Measurements from ENCODE around the gene VPS4B. TPM values are rescaled to one million over a fixed set of nuclear protein-coding genes. Genes with fewer than 3 reads are reported as not detected.
A peak's percentile ranks its signal among the peaks of the same experiment; 100 is the strongest.

The VPS4B gene
- total and polyA plus RNA-seq, 5 donors from 2014 or later = 54.2 to 93.3 (median 67.2) TPM

- H3K36me3 Mint-ChIP-seq = no peaks in the 10 kb centered on the region
Measured at GRCh38 chr18:63443829-63444228, 21.6 kb upstream of the VPS4B start.

GRCh38 chr18:63440881-63441280 lies 18.6 kb upstream of the VPS4B start:
- H3K36me3 ChIP-seq (ENCODE audit: control insufficient read depth, insufficient read depth, low read length) = no peaks in the 10 kb centered on the region
- no peak for DNase-seq
- H3K27ac Mint-ChIP-seq = no peak overlapping the region
- no peak overlapping the region for H3K4me3 ChIP-seq (ENCODE audit: low read depth, low read length)
- H3K9me3 Mint-ChIP-seq = no peaks in the 10 kb centered on the region
- H3K4me1 Mint-ChIP-seq = peaks cover 0 to 4% (median 0%) of the 10 kb centered on the region in 4 donors
- H3K36me3 Mint-ChIP-seq = no peaks in the 10 kb centered on the region
- no peaks in the 10 kb centered on the region for H3K9me3 ChIP-seq (ENCODE audit: control insufficient read depth in 2 of 2, low read length in 2 of 2)
- no peak overlapping the region for H3K27ac ChIP-seq (ENCODE audit: insufficient read depth, low read length, poor library complexity, severe bottlenecking)
- H3K27me3 Mint-ChIP-seq = peaks cover 26% of the 10 kb centered on the region
- H3K27me3 ChIP-seq (ENCODE audit: control insufficient read depth, insufficient read depth, low read length) = peaks cover 2% of the 10 kb centered on the region
- no peaks in the 10 kb centered on the region for H3K4me1 ChIP-seq (ENCODE audit: control insufficient read depth, insufficient read depth, low read length, poor library complexity, severe bottlenecking)
- no peak overlapping the region for H3K4me3 Mint-ChIP-seq
- ATAC-seq (ENCODE audit: low read depth in 2 of 2) = no peak

More at GRCh38 chr18:63443829-63444228, 21.6 kb upstream of the VPS4B start:
- ATAC-seq (ENCODE audit: low read depth in 2 of 2) (no peak), DNase-seq (no peak)
- Mint-ChIP-seq H3K27ac (no peak overlapping the region), H3K27me3 (peaks cover 21% of the 10 kb centered on the region), H3K4me3 (no peak overlapping the region), H3K9me3 (no peaks in the 10 kb centered on the region), H3K4me1 (peaks cover 0 to 4% (median 0%) of the 10 kb centered on the region in 4 donors)
- H3K4me1 ChIP-seq (ENCODE audit: control insufficient read depth, insufficient read depth, low read length, poor library complexity, severe bottlenecking) = no peaks in the 10 kb centered on the region
- no peak overlapping the region for H3K27ac ChIP-seq (ENCODE audit: insufficient read depth, low read length, poor library complexity, severe bottlenecking)
- no peak overlapping the region for H3K4me3 ChIP-seq (ENCODE audit: low read depth, low read length)
- no peaks in the 10 kb centered on the region for H3K36me3 ChIP-seq (ENCODE audit: control insufficient read depth, insufficient read depth, low read length)
- H3K9me3 ChIP-seq (ENCODE audit: control insufficient read depth in 2 of 2, low read length in 2 of 2) = no peaks in the 10 kb centered on the region
- no peaks in the 10 kb centered on the region for H3K27me3 ChIP-seq (ENCODE audit: control insufficient read depth, insufficient read depth, low read length)

GRCh38 chr18:63440219-63440618 lies 17.9 kb upstream of the VPS4B start:
- H3K27me3 Mint-ChIP-seq = peaks cover 29% of the 10 kb centered on the region
- Histone ChIP-seq H3K9me3 (ENCODE audit: control insufficient read depth in 2 of 2, low read length in 2 of 2) (no peaks in the 10 kb centered on the region), H3K27me3 (ENCODE audit: control insufficient read depth, insufficient read depth, low read length) (peaks cover 2% of the 10 kb centered on the region), H3K27ac (ENCODE audit: insufficient read depth, low read length, poor library complexity, severe bottlenecking) (no peak overlapping the region), H3K36me3 (ENCODE audit: control insufficient read depth, insufficient read depth, low read length) (no peaks in the 10 kb centered on the region), H3K4me1 (ENCODE audit: control insufficient read depth, insufficient read depth, low read length, poor library complexity, severe bottlenecking) (no peaks in the 10 kb centered on the region), H3K4me3 (ENCODE audit: low read depth, low read length) (no peak overlapping the region)
- ATAC-seq (ENCODE audit: low read depth in 2 of 2) (no peak), DNase-seq (no peak)
- no peak overlapping the region for H3K27ac Mint-ChIP-seq
- no peaks in the 10 kb centered on the region for H3K9me3 Mint-ChIP-seq
- H3K36me3 Mint-ChIP-seq = no peaks in the 10 kb centered on the region
- H3K4me3 Mint-ChIP-seq = no peak overlapping the region
- peaks cover 0 to 4% (median 0%) of the 10 kb centered on the region in 4 donors for H3K4me1 Mint-ChIP-seq

GRCh38 chr18:63439334-63439733 lies 17.1 kb upstream of the VPS4B start:
- Histone ChIP-seq H3K27me3 (ENCODE audit: control insufficient read depth, insufficient read depth, low read length) (peaks cover 2% of the 10 kb centered on the region), H3K4me1 (ENCODE audit: control insufficient read depth, insufficient read depth, low read length, poor library complexity, severe bottlenecking) (no peaks in the 10 kb centered on the region), H3K9me3 (ENCODE audit: control insufficient read depth in 2 of 2, low read length in 2 of 2) (no peaks in the 10 kb centered on the region), H3K27ac (ENCODE audit: insufficient read depth, low read length, poor library complexity, severe bottlenecking) (no peak overlapping the region), H3K4me3 (ENCODE audit: low read depth, low read length) (no peak overlapping the region), H3K36me3 (ENCODE audit: control insufficient read depth, insufficient read depth, low read length) (no peaks in the 10 kb centered on the region)
- no peak overlapping the region for H3K4me3 Mint-ChIP-seq
- no peaks in the 10 kb centered on the region for H3K9me3 Mint-ChIP-seq
- DNase-seq = peak; percentile 16 to 70 (median 64)
- peaks cover 38% of the 10 kb centered on the region for H3K27me3 Mint-ChIP-seq
- no peaks in the 10 kb centered on the region for H3K36me3 Mint-ChIP-seq
- H3K4me1 Mint-ChIP-seq = peaks cover 0 to 4% (median 0%) of the 10 kb centered on the region in 4 donors
- no peak overlapping the region for H3K27ac Mint-ChIP-seq
- ATAC-seq (ENCODE audit: low read depth in 2 of 2) = peak; percentile 62 to 63

GRCh38 chr18:63438181-63438580 lies 15.9 kb upstream of the VPS4B start:
- H3K27ac ChIP-seq (ENCODE audit: insufficient read depth, low read length, poor library complexity, severe bottlenecking) = no peak overlapping the region
- Mint-ChIP-seq H3K27ac (no peak overlapping the region), H3K4me1 (peaks cover 0 to 4% (median 0%) of the 10 kb centered on the region in 4 donors), H3K27me3 (peaks cover 41% of the 10 kb centered on the region), H3K4me3 (no peak overlapping the region), H3K9me3 (no peaks in the 10 kb centered on the region), H3K36me3 (no peaks in the 10 kb centered on the region)
- no peaks in the 10 kb centered on the region for H3K9me3 ChIP-seq (ENCODE audit: control insufficient read depth in 2 of 2, low read length in 2 of 2)
- no peaks in the 10 kb centered on the region for H3K4me1 ChIP-seq (ENCODE audit: control insufficient read depth, insufficient read depth, low read length, poor library complexity, severe bottlenecking)
- peaks cover 3% of the 10 kb centered on the region for H3K27me3 ChIP-seq (ENCODE audit: control insufficient read depth, insufficient read depth, low read length)
- no peaks in the 10 kb centered on the region for H3K36me3 ChIP-seq (ENCODE audit: control insufficient read depth, insufficient read depth, low read length)
- no peak overlapping the region for H3K4me3 ChIP-seq (ENCODE audit: low read depth, low read length)
- DNase-seq = no peak
- ATAC-seq (ENCODE audit: low read depth in 2 of 2) = no peak

GRCh38 chr18:63433334-63433866 lies 11.1 kb upstream of the VPS4B start:
- DNase-seq = no peak
- H3K4me1 Mint-ChIP-seq = no peaks in the 10 kb centered on the region
- ATAC-seq (ENCODE audit: low read depth in 2 of 2) = no peak
- peaks cover 19% of the 10 kb centered on the region for H3K27me3 ChIP-seq (ENCODE audit: control insufficient read depth, insufficient read depth, low read length)
- H3K36me3 Mint-ChIP-seq = no peaks in the 10 kb centered on the region
- no peaks in the 10 kb centered on the region for H3K36me3 ChIP-seq (ENCODE audit: control insufficient read depth, insufficient read depth, low read length)
- H3K27ac ChIP-seq (ENCODE audit: insufficient read depth, low read length, poor library complexity, severe bottlenecking) = no peak overlapping the region
- H3K27ac Mint-ChIP-seq = no peak overlapping the region
- no peaks in the 10 kb centered on the region for H3K9me3 ChIP-seq (ENCODE audit: control insufficient read depth in 2 of 2, low read length in 2 of 2)
- no peak overlapping the region for H3K4me3 Mint-ChIP-seq
- H3K4me1 ChIP-seq (ENCODE audit: control insufficient read depth, insufficient read depth, low read length, poor library complexity, severe bottlenecking) = no peaks in the 10 kb centered on the region
- H3K27me3 Mint-ChIP-seq = peaks cover 57% of the 10 kb centered on the region
- no peaks in the 10 kb centered on the region for H3K9me3 Mint-ChIP-seq
- H3K4me3 ChIP-seq (ENCODE audit: low read depth, low read length) = no peak overlapping the region

DNA sequence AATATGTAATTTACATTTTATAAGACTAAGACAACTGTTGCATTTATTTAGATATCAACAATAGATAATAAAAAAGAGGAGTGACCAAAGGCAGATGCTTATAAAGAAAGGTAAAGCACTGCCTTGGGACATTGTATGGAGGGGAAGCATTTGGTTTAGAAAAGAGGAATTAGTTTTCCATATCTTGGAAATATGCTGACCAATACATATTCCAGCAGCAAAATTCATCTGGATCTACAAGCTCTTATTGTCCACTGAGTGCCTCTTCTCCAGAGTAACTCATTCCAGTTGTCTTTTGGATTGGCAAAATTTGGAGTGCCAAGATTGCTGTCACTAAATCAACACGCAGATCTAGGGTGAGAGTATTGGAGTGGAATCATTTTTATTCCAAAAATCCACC lies 8.9 kb upstream of the VPS4B start:
- Mint-ChIP-seq H3K9me3 (no peaks in the 10 kb centered on the region), H3K4me1 (no peaks in the 10 kb centered on the region), H3K27ac (no peak overlapping the region), H3K36me3 (no peaks in the 10 kb centered on the region), H3K27me3 (peaks cover 66% of the 10 kb centered on the region), H3K4me3 (no peak overlapping the region)
- no peak overlapping the region for H3K4me3 ChIP-seq (ENCODE audit: low read depth, low read length)
- no peak for ATAC-seq (ENCODE audit: low read depth in 2 of 2)
- no peak overlapping the region for H3K27ac ChIP-seq (ENCODE audit: insufficient read depth, low read length, poor library complexity, severe bottlenecking)
- no peaks in the 10 kb centered on the region for H3K9me3 ChIP-seq (ENCODE audit: control insufficient read depth in 2 of 2, low read length in 2 of 2)
- H3K36me3 ChIP-seq (ENCODE audit: control insufficient read depth, insufficient read depth, low read length) = no peaks in the 10 kb centered on the region
- no peaks in the 10 kb centered on the region for H3K4me1 ChIP-seq (ENCODE audit: control insufficient read depth, insufficient read depth, low read length, poor library complexity, severe bottlenecking)
- H3K27me3 ChIP-seq (ENCODE audit: control insufficient read depth, insufficient read depth, low read length) = peaks cover 19% of the 10 kb centered on the region
- DNase-seq = no peak

DNA sequence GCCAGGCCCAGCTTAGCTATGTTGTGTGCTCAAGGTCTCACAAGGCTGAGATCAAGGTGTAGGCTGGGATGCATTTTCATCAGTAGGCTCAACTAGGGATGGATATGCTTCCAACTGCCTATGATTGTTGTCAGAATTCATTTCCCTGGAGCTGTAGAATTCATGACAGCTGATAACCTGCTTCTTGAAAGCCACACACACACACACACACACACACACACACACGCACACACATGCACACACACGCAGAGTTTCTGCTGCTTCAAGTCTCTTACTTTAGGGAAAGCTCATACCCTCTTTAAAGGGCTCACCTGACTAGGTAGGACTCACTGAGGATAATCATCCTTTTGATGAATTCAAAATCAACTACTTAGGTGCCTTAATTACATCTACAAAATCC lies 8.2 kb upstream of the VPS4B start:
- Histone ChIP-seq H3K4me3 (ENCODE audit: low read depth, low read length) (no peak overlapping the region), H3K27me3 (ENCODE audit: control insufficient read depth, insufficient read depth, low read length) (peaks cover 19% of the 10 kb centered on the region), H3K27ac (ENCODE audit: insufficient read depth, low read length, poor library complexity, severe bottlenecking) (no peak overlapping the region), H3K36me3 (ENCODE audit: control insufficient read depth, insufficient read depth, low read length) (no peaks in the 10 kb centered on the region), H3K9me3 (ENCODE audit: control insufficient read depth in 2 of 2, low read length in 2 of 2) (no peaks in the 10 kb centered on the region), H3K4me1 (ENCODE audit: control insufficient read depth, insufficient read depth, low read length, poor library complexity, severe bottlenecking) (no peaks in the 10 kb centered on the region)
- DNase-seq (no peak), ATAC-seq (ENCODE audit: low read depth in 2 of 2) (no peak)
- Mint-ChIP-seq H3K4me1 (no peaks in the 10 kb centered on the region), H3K4me3 (no peak overlapping the region), H3K27ac (no peak overlapping the region), H3K27me3 (peaks cover 65% of the 10 kb centered on the region), H3K36me3 (no peaks in the 10 kb centered on the region), H3K9me3 (no peaks in the 10 kb centered on the region)

All from CD4-positive, CD25-positive, alpha-beta regulatory T cell (primary cell).